WI38 (cell line): Measurements from ENCODE around the gene LRBA.

Source experiments
- H3K4me3 ChIP-seq: 2 replicates; pipeline ENCODE4 v1.5.1; 2011; ENCODE audit warnings: low read depth, mild to moderate bottlenecking, control low read depth, low read length
- CTCF ChIP-seq: IDR thresholded peaks from 2 replicates; pipeline ENCODE4 v1.5.1; 2012; ENCODE audit warnings: low read depth, mild to moderate bottlenecking, control low read depth, low read length

Gene LRBA

GRCh38 chr4:150491132-150492049 lies 523.7 kb downstream of the LRBA start:
- TF ChIP-seq CTCF, result no peak
- no peak overlapping the region for H3K4me3 ChIP-seq

- no peak overlapping the region for H3K4me3 ChIP-seq
- no peak for TF ChIP-seq CTCF
Measured at GRCh38 chr4:150482581-150482980, 532.5 kb downstream of the LRBA start.

- TF ChIP-seq CTCF, result no peak
- no peak overlapping the region for H3K4me3 ChIP-seq
Measured at GRCh38 chr4:150479657-150480056, 535.4 kb downstream of the LRBA start.

- H3K4me3 ChIP-seq, result no peak overlapping the region
- TF ChIP-seq CTCF, result no peak
Measured at GRCh38 chr4:150477869-150478268, 537.2 kb downstream of the LRBA start.

- no peak overlapping the region for H3K4me3 ChIP-seq
- no peak for TF ChIP-seq CTCF
Measured at GRCh38 chr4:150476776-150477175, 538.3 kb downstream of the LRBA start.

GRCh38 chr4:150475763-150476162 lies 539.3 kb downstream of the LRBA start:
- no peak for TF ChIP-seq CTCF

GRCh38 chr4:150464523-150464922 lies 550.6 kb downstream of the LRBA start:
- H3K4me3 ChIP-seq, result no peak overlapping the region
- no peak for TF ChIP-seq CTCF

More at GRCh38 chr4:150475763-150476162, 539.3 kb downstream of the LRBA start:
- no peak overlapping the region for H3K4me3 ChIP-seq
